ENCODE results near the gene RAP1GAP. TPM values are rescaled to one million over a fixed set of nuclear protein-coding genes. Genes with fewer than 3 reads are reported as not detected.
A peak's percentile ranks its signal among the peaks of the same experiment; 100 is the strongest.

The RAP1GAP gene
- total RNA-seq, 1 donor from 2014 or later: 0.60 TPM

DNA sequence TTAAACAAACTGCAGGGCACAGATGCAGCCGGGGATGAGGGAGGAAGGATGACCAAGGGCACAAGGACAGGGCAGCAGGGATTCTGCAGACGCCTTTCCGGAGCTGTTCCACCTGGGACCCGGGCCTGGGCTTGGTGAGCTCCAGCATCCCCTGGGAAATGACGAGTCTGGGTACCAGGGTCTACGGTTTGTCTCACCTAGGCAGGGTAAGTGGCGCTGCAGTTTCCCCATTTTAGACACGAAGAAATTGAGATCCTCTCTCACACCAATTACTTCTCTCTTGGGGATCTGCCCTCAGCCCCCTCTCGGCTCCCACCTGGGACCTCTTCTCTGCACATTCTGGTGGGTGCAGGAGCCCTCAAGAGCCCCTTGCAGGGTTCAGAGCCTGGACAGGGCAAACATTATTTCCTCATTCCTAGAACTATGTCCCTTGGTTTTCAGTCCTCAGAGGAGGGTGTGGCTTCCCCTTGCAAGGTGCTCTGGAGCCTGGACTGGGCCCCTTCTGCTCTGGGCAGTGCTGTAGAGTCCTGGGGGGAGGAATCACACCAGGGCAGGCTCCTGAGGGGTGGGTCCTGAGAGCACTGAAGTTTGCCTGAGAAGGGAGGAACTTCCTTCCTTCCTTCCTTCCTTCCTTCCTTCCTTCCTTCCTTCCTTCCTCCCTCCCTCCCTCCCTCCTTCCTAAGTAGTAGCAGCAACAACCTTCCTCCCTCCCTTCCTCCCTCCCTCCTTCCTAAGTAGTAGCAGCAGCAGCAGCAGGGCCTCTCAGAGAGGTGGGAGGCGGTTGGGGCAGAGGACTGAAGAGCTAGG is 16.0 kb downstream of the RAP1GAP start:
- Mint-ChIP-seq H3K4me3 (no peak overlapping the region), H3K4me1 (peaks cover 19% of the 10 kb centered on the region), H3K36me3 (ENCODE audit: low read depth) (no peaks in the 10 kb centered on the region), H3K9me3 (no peaks in the 10 kb centered on the region), H3K27me3 (peaks cover 8% of the 10 kb centered on the region), H3K27ac (peak overlapping the region; percentile 69)
- POLR2A ChIA-PET: no interaction called here
- DNase-seq (no peak), ATAC-seq (ENCODE audit: low read depth) (no peak)
- intact Hi-C loops (cut with micrococcal nuclease): loop anchor here (10.0 kb wide), 1 partner anchor 398 kb away; no protein-coding TSS in a partner anchor
- TF ChIP-seq, protein P1, sequence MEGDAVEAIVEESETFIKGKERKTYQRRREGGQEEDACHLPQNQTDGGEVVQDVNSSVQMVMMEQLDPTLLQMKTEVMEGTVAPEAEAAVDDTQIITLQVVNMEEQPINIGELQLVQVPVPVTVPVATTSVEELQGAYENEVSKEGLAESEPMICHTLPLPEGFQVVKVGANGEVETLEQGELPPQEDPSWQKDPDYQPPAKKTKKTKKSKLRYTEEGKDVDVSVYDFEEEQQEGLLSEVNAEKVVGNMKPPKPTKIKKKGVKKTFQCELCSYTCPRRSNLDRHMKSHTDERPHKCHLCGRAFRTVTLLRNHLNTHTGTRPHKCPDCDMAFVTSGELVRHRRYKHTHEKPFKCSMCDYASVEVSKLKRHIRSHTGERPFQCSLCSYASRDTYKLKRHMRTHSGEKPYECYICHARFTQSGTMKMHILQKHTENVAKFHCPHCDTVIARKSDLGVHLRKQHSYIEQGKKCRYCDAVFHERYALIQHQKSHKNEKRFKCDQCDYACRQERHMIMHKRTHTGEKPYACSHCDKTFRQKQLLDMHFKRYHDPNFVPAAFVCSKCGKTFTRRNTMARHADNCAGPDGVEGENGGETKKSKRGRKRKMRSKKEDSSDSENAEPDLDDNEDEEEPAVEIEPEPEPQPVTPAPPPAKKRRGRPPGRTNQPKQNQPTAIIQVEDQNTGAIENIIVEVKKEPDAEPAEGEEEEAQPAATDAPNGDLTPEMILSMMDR (IDR thresholded peaks at IDR 0.05): no peak
- CTCF ChIA-PET: no interaction called here

DNA sequence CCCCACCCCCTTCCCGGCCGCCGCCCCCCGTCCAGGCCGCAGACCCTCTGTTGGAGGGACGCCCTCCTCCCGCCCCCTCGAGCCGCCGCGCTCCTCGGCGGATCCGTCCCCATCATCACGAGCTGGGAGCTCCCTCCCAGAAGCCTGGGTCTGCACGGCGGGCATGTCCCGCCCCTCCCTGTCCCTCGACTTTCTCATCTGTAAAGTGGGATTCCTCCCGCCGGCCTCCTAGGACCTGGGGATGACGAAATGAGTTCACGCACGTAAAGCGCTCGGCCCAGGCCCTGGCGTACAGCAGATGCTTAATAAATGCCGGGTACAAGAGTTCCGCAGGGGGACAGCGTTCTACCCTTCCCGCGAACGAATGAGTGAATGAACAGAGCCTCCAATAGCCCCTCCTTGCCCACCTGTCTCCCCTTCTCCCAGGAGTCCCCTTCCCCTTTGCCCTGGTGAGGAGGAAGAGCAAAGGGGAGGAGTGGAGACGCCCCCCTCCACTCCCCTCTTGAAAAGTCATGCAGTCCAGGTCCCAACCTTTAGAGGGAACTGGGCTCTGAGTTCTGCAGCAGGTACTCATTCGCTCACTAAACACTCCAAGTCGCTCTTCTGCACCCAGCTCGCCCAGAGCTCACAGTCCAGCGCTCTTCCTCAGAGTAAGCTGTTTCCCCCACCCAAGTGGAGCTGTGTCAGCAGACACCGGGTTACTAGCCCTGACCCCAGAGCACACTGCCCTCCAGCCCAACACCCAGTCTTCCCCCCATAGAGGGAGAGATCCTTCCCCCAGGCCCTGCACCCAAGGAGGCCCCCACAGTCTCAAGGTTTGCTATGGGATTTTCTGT is 16.8 kb downstream of the RAP1GAP start:
- ATAC-seq (ENCODE audit: low read depth) (peak; percentile 8), DNase-seq (no peak)
- TF ChIP-seq, protein P1 (IDR thresholded peaks at IDR 0.05): no peak
- POLR2A ChIA-PET: interaction anchor here (1.0 kb wide), 1 partner anchor 134 kb away, joined by 3 read pairs; no protein-coding TSS in a partner anchor
- Mint-ChIP-seq H3K27me3 (peaks cover 15% of the 10 kb centered on the region), H3K4me1 (peaks cover 19% of the 10 kb centered on the region), H3K36me3 (ENCODE audit: low read depth) (no peaks in the 10 kb centered on the region), H3K27ac (peak overlapping the region; percentile 69), H3K9me3 (no peaks in the 10 kb centered on the region), H3K4me3 (peak overlapping the region; percentile 80)
- CTCF ChIA-PET: no interaction called here
- intact Hi-C loops (cut with micrococcal nuclease): loop anchor here (10.0 kb wide), 1 partner anchor 398 kb away; no protein-coding TSS in a partner anchor

DNA sequence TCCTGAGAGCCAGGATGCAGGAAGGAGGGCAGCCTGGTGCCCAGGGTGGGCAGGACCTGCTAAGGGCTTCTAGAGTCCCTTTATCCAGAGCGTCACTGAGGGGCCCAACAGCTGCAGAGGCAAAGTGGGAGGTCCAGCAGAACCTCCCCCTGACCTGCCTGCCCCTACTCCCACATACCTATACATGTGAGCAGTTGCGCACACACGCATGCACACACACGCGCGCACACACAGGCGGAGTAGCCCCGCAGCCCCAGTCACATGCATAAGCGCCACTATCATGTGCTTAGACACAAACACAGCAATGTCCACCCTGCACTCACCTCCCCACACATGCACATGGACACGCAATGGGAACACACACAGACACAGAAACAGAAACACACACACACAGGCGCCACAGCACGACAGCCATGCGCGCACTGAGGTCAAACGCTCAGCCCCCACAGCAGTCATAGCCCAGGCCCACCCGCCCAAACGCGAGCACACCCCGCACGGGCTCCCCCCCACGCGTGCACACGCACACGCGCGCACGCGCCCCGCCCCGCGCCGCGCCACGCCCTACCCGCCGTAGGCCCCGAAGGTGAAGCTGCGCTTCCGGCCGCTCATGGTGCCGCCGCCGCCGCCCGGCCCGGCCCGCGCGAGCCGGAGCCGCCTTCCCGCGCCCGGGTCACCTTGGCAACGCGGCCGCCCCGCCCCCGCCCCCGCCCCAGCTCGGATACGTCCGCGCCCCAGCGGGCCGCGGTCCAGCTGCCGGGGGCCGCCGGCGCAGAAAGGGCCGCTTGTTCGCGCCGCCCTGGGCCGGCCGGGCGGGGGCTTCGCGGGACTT is 17.7 kb downstream of the RAP1GAP start:
- TF ChIP-seq, protein P1 (IDR thresholded peaks at IDR 0.05): no peak
- H3K36me3 Mint-ChIP-seq (ENCODE audit: low read depth): no peaks in the 10 kb centered on the region
- H3K4me3 Mint-ChIP-seq: peak overlapping the region; percentile 84
- peak; percentile 35 for DNase-seq
- ChIA-PET POLR2A (interaction anchor here (1.0 kb wide), 1 partner anchor 133 kb away, joined by 3 read pairs; no protein-coding TSS in a partner anchor), CTCF (no interaction called here)
- intact Hi-C loops (cut with micrococcal nuclease): loop anchor here (10.0 kb wide), 1 partner anchor 397 kb away; no protein-coding TSS in a partner anchor
- H3K9me3 Mint-ChIP-seq: no peaks in the 10 kb centered on the region
- peaks cover 19% of the 10 kb centered on the region for H3K4me1 Mint-ChIP-seq
- ATAC-seq (ENCODE audit: low read depth): peak; percentile 79
- peaks cover 22% of the 10 kb centered on the region for H3K27me3 Mint-ChIP-seq
- no peak overlapping the region for H3K27ac Mint-ChIP-seq

DNA sequence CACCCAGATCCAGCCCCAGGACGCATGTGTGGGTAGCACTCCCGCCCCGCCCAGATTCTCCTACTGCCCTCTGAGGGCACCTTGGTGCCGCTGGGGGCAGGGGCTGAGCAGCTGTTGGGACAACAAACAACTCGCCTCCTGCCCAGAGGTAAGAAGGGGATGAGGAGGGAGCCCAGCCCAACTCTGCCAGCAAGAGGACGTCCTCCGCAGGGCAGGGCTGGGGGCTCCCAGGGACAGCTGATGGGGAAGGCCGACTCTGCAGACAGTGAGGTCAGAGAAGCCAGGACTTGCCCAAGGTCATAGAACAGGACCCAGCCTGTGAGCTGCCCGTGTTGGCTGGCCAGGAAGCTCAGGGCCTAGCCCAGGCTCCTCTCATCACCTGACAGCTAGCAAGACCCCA is 18.8 kb downstream of the RAP1GAP start:
- peaks cover 28% of the 10 kb centered on the region for H3K27me3 Mint-ChIP-seq
- peak overlapping the region; percentile 15 for H3K4me3 Mint-ChIP-seq
- no peaks in the 10 kb centered on the region for H3K36me3 Mint-ChIP-seq (ENCODE audit: low read depth)
- no peak for DNase-seq
- intact Hi-C loops (cut with micrococcal nuclease): loop anchor here (10.0 kb wide), 1 partner anchor 396 kb away; no protein-coding TSS in a partner anchor
- no peaks in the 10 kb centered on the region for H3K9me3 Mint-ChIP-seq
- peaks cover 19% of the 10 kb centered on the region for H3K4me1 Mint-ChIP-seq
- TF ChIP-seq, protein P1 (IDR thresholded peaks at IDR 0.05): no peak
- ATAC-seq (ENCODE audit: low read depth): no peak
- H3K27ac Mint-ChIP-seq: no peak overlapping the region
- POLR2A ChIA-PET: no interaction called here
- CTCF ChIA-PET: no interaction called here

All from activated B cell treated with CpG ODN at 0.5 μM for 24 hours (primary cell).